MCF 10A (cell line): ENCODE data around the gene GAL3ST3. TPM values are rescaled to one million over a fixed set of nuclear protein-coding genes. Genes with fewer than 3 reads are reported as not detected.
"Not testable (repeated sequence)": the region's sequence is repeated elsewhere in the genome, so short reads cannot be mapped to it uniquely, and the experiment has no call there.

ENCODE experiments used
- Bru-seq: library from RNA; stranded (reverse); fragments of 400-500 nt; gene quantifications from one replicate; lab custom pipeline; 2021; lab: Mats Ljungman, UMichigan
- BruChase-seq, 2 experiments: library from RNA; stranded (reverse); fragments of 400-500 nt; gene quantifications; one replicate each; lab custom pipeline; 2021; lab: Mats Ljungman, UMichigan
- BruUV-seq: library from RNA; stranded (reverse); fragments of 400-500 nt; replicated peaks from 2 replicates; lab custom pipeline; 2021; lab: Mats Ljungman, UMichigan
- CTCF ChIA-PET: fragments of 300-600 bp; sonication (Branson Sonifier 250); formaldehyde crosslinking; extraction: SDS; loops from one replicate; lab custom pipeline; 2021; ENCODE audit warnings: antibody characterized with exemption, inconsistent platforms; lab: Yijun Ruan, JAX
- POLR2A ChIA-PET: fragments of 300-600, 350-650 bp; sonication (Branson Sonifier 250); formaldehyde crosslinking; extraction: SDS; loops from one replicate; lab custom pipeline; 2020; ENCODE audit warnings: antibody characterized with exemption, inconsistent platforms; lab: Yijun Ruan, JAX
- DNase-seq: peaks from one replicate; pipeline ENCODE4 v3.0.0-alpha.2; 2018; ENCODE audit not compliant: unreplicated experiment
- H3K27ac Mint-ChIP-seq: one replicate; pipeline ENCODE4 v1.8.0; 2022; ENCODE audit warnings: mild to moderate bottlenecking, low read depth, mixed read lengths; ENCODE audit not compliant: unreplicated experiment
- H3K27me3 Mint-ChIP-seq: one replicate; pipeline ENCODE4 v1.8.0; 2022; ENCODE audit warnings: mixed read lengths; ENCODE audit not compliant: insufficient read depth, unreplicated experiment
- H3K36me3 Mint-ChIP-seq: one replicate; pipeline ENCODE4 v1.8.0; 2022; ENCODE audit warnings: mild to moderate bottlenecking, moderate library complexity, mixed read lengths; ENCODE audit not compliant: insufficient read depth, unreplicated experiment
- H3K4me1 Mint-ChIP-seq: one replicate; pipeline ENCODE4 v1.8.0; 2022; ENCODE audit warnings: mixed read lengths; ENCODE audit not compliant: insufficient read depth, unreplicated experiment
- H3K4me3 Mint-ChIP-seq: one replicate; pipeline ENCODE4 v1.8.0; 2022; ENCODE audit warnings: mild to moderate bottlenecking, moderate library complexity, mixed read lengths; ENCODE audit not compliant: unreplicated experiment
- H3K9me3 Mint-ChIP-seq: one replicate; pipeline ENCODE4 v1.8.0; 2022; ENCODE audit warnings: mixed read lengths; ENCODE audit not compliant: unreplicated experiment
- intact Hi-C: fragments of 100-400 bp; cut with micrococcal nuclease; formaldehyde crosslinking; loops from 2 replicates; pipeline ENCODE4 v1.14.1; 2022
- long read RNA-seq: library from polyadenylated mRNA; stranded (forward); transcript quantifications from one replicate; pipeline ENCODE4 v2.0.0, GENCODE V29; 2022
- total RNA-seq: library from RNA; stranded (reverse); gene quantifications from 2 replicates; pipeline ENCODE4 v1.2.3, GENCODE V29; 2022
- TF ChIP-seq, protein P1 (sequence below): fragments of 200-600 bp; IDR thresholded peaks from one replicate; pipeline ENCODE4 v1.8.0; 2022; ENCODE audit warnings: antibody characterized with exemption, mild to moderate bottlenecking; ENCODE audit not compliant: unreplicated experiment

Gene GAL3ST3, protein sequence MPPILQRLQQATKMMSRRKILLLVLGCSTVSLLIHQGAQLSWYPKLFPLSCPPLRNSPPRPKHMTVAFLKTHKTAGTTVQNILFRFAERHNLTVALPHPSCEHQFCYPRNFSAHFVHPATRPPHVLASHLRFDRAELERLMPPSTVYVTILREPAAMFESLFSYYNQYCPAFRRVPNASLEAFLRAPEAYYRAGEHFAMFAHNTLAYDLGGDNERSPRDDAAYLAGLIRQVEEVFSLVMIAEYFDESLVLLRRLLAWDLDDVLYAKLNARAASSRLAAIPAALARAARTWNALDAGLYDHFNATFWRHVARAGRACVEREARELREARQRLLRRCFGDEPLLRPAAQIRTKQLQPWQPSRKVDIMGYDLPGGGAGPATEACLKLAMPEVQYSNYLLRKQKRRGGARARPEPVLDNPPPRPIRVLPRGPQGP
- not detected in 2 replicates for total RNA-seq
- Bru-seq, nascent RNA: not detected
- not detected for BruChase-seq, experiment 1, labeled RNA remaining after a 6-hour chase
- BruChase-seq, experiment 2, labeled RNA remaining after a 2-hour chase: percentile 13 among the genes with signal in this experiment
- long read RNA-seq: 0 reads

DNA sequence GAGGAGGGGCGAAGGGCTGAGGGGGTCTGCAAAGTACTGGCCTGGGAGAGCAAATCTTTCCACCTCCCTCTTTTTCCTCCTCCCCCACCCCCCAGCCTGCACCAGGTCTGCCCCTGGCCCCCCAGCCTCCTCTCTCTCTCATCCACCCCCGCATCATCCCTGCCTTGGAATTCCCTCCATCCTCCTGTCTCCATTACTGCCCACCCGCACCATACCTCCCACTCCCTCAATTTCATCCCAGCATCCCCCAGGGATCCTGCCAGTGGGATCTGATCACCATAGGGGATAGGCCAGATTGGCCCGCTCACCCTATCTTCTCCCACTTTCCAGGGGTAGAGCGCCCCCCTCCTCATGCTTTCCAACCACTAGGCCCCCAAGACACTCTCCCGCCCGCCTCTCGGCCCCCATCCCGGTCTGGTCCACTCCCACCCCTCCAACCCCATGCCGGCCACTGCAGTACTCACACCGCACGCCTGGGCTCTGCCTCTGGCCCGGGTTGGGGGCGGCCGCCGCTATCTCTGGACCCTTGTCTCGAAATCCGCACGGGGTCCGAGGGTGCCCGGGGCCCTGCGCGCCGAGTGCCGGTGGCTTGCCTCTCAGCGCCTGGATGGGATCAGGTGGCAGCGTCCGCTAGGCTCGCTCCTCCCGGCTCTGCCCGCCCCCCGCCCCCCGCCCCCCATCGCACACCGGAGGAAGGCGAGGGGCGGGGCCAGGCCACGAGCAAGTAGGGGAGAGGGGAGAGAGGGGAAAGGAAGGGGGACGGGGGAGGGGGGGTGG is at the start of gene GAL3ST3:
Gene GAL3ST3, minus strand, starts transcription at position 615 of the 777 bp plus-strand sequence. CDS start 3,746 bp downstream, outside the sequence.
- no TSS peak for BruUV-seq
- H3K27me3 Mint-ChIP-seq: no peaks in the 10 kb centered on the region
- no peaks in the 10 kb centered on the region for H3K9me3 Mint-ChIP-seq
- no peak for DNase-seq
- intact Hi-C loops: no loop called here
- peaks cover 5% of the 10 kb centered on the region for H3K4me1 Mint-ChIP-seq
- CTCF ChIA-PET: interaction anchor here (0.7 to 1.0 kb wide), 3 partner anchors 19 to 88 kb away, joined by 3 to 4 read pairs (median 3); no protein-coding TSS in a partner anchor
- TF ChIP-seq, protein P1, sequence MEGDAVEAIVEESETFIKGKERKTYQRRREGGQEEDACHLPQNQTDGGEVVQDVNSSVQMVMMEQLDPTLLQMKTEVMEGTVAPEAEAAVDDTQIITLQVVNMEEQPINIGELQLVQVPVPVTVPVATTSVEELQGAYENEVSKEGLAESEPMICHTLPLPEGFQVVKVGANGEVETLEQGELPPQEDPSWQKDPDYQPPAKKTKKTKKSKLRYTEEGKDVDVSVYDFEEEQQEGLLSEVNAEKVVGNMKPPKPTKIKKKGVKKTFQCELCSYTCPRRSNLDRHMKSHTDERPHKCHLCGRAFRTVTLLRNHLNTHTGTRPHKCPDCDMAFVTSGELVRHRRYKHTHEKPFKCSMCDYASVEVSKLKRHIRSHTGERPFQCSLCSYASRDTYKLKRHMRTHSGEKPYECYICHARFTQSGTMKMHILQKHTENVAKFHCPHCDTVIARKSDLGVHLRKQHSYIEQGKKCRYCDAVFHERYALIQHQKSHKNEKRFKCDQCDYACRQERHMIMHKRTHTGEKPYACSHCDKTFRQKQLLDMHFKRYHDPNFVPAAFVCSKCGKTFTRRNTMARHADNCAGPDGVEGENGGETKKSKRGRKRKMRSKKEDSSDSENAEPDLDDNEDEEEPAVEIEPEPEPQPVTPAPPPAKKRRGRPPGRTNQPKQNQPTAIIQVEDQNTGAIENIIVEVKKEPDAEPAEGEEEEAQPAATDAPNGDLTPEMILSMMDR: no peak
- no peak within 1 kb of the TSS for H3K4me3 Mint-ChIP-seq
- no peak within 1 kb of the TSS for H3K27ac Mint-ChIP-seq
- POLR2A ChIA-PET: interaction anchor here (1.4 kb wide), 1 partner anchor 46 kb away, joined by 5 read pairs; the partner anchor contains the start of gene BANF1
- peaks cover 6% of the 10 kb centered on the region for H3K36me3 Mint-ChIP-seq

DNA sequence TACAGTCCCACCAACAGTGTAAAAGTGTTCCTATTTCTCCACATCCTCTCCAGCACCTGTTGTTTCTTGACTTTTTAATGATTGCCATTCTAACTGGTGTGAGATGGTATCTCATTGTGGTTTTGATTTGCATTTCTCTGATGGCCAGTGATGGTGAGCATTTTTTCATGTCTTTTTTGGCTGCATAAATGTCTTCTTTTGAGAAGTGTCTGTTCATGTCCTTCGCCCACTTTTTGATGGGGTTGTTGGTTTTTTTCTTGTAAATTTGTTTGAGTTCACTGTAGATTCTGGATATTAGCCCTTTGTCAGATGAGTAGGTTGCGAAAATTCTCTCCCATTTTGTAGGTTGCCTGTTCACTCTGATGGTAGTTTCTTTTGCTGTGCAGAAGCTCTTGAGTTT is 43.2 kb upstream of the GAL3ST3 start:
- BruUV-seq, intact Hi-C loops, CTCF ChIA-PET, H3K9me3 Mint-ChIP-seq, H3K27ac Mint-ChIP-seq, POLR2A ChIA-PET, H3K27me3 Mint-ChIP-seq, H3K4me3 Mint-ChIP-seq, DNase-seq, H3K4me1 Mint-ChIP-seq, H3K36me3 Mint-ChIP-seq: not testable (repeated sequence)

DNA sequence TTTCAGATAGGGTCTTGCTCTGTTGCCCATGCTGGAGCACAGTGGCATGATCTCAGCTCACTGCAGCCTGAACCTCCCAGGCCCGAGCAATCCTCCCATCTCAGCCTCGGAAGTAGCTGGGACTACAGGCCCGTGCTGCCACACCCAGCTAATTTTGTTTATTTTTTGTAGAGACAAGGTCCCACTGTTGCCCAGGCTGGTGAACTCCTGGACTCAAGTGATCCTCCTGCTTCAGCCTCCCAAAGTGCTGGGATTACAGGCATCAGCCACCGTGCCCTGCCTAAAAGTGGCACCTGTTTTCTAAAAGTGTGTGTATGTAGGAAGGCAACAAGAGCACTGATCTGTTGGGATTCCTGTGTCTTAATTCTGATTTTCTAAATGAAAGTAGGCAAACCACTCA is 41.3 kb upstream of the GAL3ST3 start:
- intact Hi-C loops: no loop called here
- no peak overlapping the region for H3K27ac Mint-ChIP-seq
- no peak for DNase-seq
- H3K4me1 Mint-ChIP-seq: no peaks in the 10 kb centered on the region
- no TSS peak for BruUV-seq
- H3K27me3 Mint-ChIP-seq: no peaks in the 10 kb centered on the region
- POLR2A ChIA-PET: no interaction called here
- CTCF ChIA-PET: no interaction called here
- no peaks in the 10 kb centered on the region for H3K36me3 Mint-ChIP-seq
- no peaks in the 10 kb centered on the region for H3K9me3 Mint-ChIP-seq
- no peak overlapping the region for H3K4me3 Mint-ChIP-seq
- TF ChIP-seq, protein P1: no peak

DNA sequence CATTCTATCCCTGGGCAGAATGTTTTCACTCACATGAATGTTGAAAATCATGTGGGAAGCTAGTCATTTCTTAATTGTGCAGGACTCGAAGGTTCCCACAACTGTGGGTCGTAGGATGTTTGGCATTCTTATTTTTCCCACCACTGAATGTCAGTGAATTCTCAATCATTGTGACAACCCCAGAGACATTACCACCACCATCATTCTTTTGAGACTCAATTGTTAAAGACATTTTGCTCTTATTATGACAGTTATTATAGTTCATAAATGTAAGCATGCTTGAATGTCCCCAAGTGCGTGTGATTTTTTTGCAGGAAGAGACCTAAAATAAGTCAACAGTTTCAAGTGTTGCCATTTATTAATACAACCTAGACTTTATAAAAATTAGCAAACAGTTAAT is 40.1 kb upstream of the GAL3ST3 start:
- ChIA-PET CTCF (interaction anchor here (0.6 to 0.9 kb wide), 4 partner anchors 9 to 774 kb away, joined by 3 read pairs; no protein-coding TSS in a partner anchor), POLR2A (no interaction called here)
- no peaks in the 10 kb centered on the region for H3K36me3 Mint-ChIP-seq

More for the DNA sequence above, 40.1 kb upstream of the GAL3ST3 start:
- no peaks in the 10 kb centered on the region for H3K27me3 Mint-ChIP-seq
- intact Hi-C loops: no loop called here
- H3K4me3 Mint-ChIP-seq: no peak overlapping the region
- no peak for DNase-seq
- no peak overlapping the region for H3K27ac Mint-ChIP-seq
- no peaks in the 10 kb centered on the region for H3K9me3 Mint-ChIP-seq
- TF ChIP-seq, protein P1: no peak
- BruUV-seq: no TSS peak
- H3K4me1 Mint-ChIP-seq: peaks cover 3% of the 10 kb centered on the region
